ENCODE data around the gene VRK1. TPM values are rescaled to one million over a fixed set of nuclear protein-coding genes. Genes with fewer than 3 reads are reported as not detected.

Gene VRK1
- total and polyA plus RNA-seq, 8 donors = 1.2 to 45.7 (median 10.6) TPM; not detected in 1

DNA sequence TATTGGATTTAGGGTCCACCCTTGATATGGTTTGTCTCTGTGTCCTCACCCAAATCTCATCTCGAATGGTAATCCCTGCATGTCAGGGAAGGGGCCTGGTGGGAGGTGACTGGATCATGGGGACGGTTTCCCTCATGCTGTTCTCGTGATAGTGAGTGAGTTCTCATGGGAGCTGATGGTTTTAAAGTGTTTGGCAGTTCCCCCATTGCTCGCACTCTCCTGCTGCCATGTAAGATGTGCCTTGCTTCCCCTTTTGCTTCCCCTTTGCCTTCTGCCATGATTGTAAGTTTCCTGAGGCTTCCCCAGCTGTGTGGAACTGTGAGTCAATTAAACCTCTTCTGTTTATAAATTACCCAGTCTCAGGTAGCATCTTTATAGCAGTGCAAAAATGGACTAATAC is 118.3 kb downstream of the VRK1 start:
- DNase-seq = no peak
- no peak overlapping the region for H3K4me3 ChIP-seq
- no peaks in the 10 kb centered on the region for H3K27me3 ChIP-seq
- H3K27ac ChIP-seq = no peak overlapping the region
- H3K4me1 ChIP-seq = no peaks in the 10 kb centered on the region
- H3K36me3 ChIP-seq = no peaks in the 10 kb centered on the region
- intact Hi-C loops (cut with DNase I; ENCODE audit: low total_unique reads) = no loop called here
- TF ChIP-seq, protein P1, sequence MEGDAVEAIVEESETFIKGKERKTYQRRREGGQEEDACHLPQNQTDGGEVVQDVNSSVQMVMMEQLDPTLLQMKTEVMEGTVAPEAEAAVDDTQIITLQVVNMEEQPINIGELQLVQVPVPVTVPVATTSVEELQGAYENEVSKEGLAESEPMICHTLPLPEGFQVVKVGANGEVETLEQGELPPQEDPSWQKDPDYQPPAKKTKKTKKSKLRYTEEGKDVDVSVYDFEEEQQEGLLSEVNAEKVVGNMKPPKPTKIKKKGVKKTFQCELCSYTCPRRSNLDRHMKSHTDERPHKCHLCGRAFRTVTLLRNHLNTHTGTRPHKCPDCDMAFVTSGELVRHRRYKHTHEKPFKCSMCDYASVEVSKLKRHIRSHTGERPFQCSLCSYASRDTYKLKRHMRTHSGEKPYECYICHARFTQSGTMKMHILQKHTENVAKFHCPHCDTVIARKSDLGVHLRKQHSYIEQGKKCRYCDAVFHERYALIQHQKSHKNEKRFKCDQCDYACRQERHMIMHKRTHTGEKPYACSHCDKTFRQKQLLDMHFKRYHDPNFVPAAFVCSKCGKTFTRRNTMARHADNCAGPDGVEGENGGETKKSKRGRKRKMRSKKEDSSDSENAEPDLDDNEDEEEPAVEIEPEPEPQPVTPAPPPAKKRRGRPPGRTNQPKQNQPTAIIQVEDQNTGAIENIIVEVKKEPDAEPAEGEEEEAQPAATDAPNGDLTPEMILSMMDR (IDR thresholded peaks at IDR 0.05) = no peak
- TF ChIP-seq EP300 (IDR thresholded peaks at IDR 0.05) (no peak), POLR2AphosphoS5 (IDR thresholded peaks at IDR 0.05) (no peak), POLR2A (IDR thresholded peaks at IDR 0.05) (no peak)
- 87 to 98% (median 93%) methylated on average over 4 of the region's 4 CpGs for WGBS, 5 donors
- H3K9me3 ChIP-seq = peaks cover 0 to 23% (median 10%) of the 10 kb centered on the region in 4 donors

DNA sequence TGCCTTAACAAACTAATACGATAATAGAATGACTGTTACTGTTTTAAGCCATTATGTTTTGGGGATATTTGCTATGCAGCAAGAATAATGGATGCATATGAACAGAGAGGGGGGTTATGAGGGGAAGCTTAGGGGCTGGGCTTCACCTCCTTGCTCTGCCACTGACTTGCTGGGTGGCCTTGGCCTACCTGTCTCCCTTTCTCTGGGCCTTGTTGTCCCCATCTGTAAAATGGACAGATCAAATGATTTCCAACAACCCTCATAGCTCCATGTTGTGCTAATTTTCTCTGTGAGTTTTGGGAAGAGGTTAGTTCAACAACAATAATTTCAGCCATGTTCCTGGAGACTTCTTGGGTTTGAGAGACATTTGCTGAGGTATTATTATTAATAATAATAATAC is 119.6 kb downstream of the VRK1 start:
- peaks cover 0 to 28% (median 9%) of the 10 kb centered on the region in 4 donors for H3K9me3 ChIP-seq
- no peak for DNase-seq
- H3K36me3 ChIP-seq = no peaks in the 10 kb centered on the region
- no peak overlapping the region for H3K27ac ChIP-seq
- no peaks in the 10 kb centered on the region for H3K27me3 ChIP-seq
- WGBS, 5 donors = 90 to 100% (median 100%) methylated on average over 1 of the region's 1 CpG
- TF ChIP-seq POLR2A (IDR thresholded peaks at IDR 0.05) (no peak), POLR2AphosphoS5 (IDR thresholded peaks at IDR 0.05) (no peak)
- TF ChIP-seq, protein P1 (IDR thresholded peaks at IDR 0.05) = no peak
- no peaks in the 10 kb centered on the region for H3K4me1 ChIP-seq
- intact Hi-C loops (cut with DNase I; ENCODE audit: low total_unique reads) = no loop called here
- no peak overlapping the region for H3K4me3 ChIP-seq

DNA sequence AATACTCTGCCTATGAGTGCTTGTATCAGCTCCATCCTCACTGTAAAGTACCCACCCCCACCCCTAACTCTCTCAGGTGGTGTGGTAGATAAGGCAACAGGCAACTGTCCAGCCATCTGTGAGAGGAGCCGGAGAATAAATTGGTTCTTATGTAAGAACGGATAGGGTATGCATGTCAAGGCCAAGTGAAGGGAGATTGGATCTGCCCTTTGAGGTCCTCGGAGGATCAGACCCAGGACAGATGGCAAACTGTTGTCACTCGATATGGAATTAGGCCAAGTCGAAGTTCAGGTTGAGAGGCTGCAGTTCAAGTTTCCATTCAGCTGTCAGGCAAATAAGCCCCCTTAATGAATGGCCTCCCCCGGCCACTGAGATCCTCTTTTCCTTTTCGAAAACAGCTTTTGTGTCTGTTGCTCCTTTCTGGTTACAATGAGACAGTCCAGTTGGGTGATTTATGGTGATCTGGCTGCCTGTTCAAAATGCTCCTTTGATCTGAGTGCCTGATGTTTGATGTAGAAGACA is 120.3 kb downstream of the VRK1 start:
- 67 to 75% (median 72%) methylated on average over 7 of the region's 7 CpGs for WGBS, 5 donors
- TF ChIP-seq, protein P1 (IDR thresholded peaks at IDR 0.05) = no peak
- TF ChIP-seq POLR2AphosphoS5 (IDR thresholded peaks at IDR 0.05) (no peak), POLR2A (IDR thresholded peaks at IDR 0.05) (no peak), EP300 (IDR thresholded peaks at IDR 0.05) (no peak)
- H3K27me3 ChIP-seq = no peaks in the 10 kb centered on the region
- intact Hi-C loops (cut with DNase I; ENCODE audit: low total_unique reads) = no loop called here
- H3K27ac ChIP-seq = no peak overlapping the region
- H3K4me1 ChIP-seq = no peaks in the 10 kb centered on the region
- H3K9me3 ChIP-seq = peaks cover 0 to 32% (median 10%) of the 10 kb centered on the region in 4 donors
- H3K36me3 ChIP-seq = no peaks in the 10 kb centered on the region
- DNase-seq = no peak
- H3K4me3 ChIP-seq = no peak overlapping the region

DNA sequence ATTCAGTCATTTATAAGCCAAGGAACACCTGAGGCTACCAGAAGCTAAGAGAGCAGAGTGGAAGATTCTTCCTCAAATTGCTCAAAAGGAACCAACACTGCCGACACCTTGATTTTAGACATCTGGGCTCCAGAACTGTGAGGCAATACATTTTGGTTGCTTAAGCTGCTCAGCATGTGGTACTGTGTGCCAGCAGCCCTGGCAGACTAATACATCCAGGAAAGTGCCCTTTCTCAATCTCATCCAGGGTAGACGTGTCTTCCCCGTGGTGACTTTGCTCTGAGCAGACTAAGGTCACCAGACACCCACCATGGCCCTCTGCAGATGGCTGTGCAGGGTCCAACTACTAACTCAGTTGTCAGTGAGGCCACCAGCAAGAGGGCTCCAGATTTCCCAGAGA is 122.8 kb downstream of the VRK1 start:
- Histone ChIP-seq H3K4me1 (no peaks in the 10 kb centered on the region), H3K4me3 (no peak overlapping the region), H3K36me3 (no peaks in the 10 kb centered on the region), H3K9me3 (peaks cover 0 to 25% (median 9%) of the 10 kb centered on the region in 4 donors), H3K27ac (no peak overlapping the region), H3K27me3 (no peaks in the 10 kb centered on the region)
- intact Hi-C loops (cut with DNase I; ENCODE audit: low total_unique reads) = no loop called here
- DNase-seq = no peak
- TF ChIP-seq POLR2AphosphoS5 (IDR thresholded peaks at IDR 0.05) (no peak), POLR2A (IDR thresholded peaks at IDR 0.05) (no peak), EP300 (IDR thresholded peaks at IDR 0.05) (no peak)
- WGBS, 5 donors = 78 to 96% (median 87%) methylated on average over 3 of the region's 3 CpGs

DNA sequence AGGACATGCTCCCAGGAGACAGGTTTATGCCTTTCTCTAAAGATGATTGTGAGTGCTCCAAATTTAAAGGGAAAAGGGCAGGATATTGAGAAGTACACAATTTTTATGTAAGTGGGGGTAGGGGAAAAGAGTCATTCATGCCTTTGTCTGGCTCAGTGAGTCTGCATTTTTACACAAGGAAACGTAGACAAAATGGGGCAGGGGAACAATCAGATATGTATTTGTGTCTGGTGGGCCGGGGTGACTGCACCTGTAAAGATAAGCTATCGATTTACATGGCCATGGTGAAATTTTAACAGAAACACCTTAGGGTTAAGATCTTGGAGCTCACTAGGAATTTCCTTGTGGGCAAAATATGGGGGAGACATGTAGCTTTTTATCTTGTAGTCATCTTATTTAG is 123.6 kb downstream of the VRK1 start:
- TF ChIP-seq, protein P1 (IDR thresholded peaks at IDR 0.05) = no peak
- no peak for TF ChIP-seq EP300 (IDR thresholded peaks at IDR 0.05)
- TF ChIP-seq POLR2A (IDR thresholded peaks at IDR 0.05) = no peak
- no peak for TF ChIP-seq POLR2AphosphoS5 (IDR thresholded peaks at IDR 0.05)
- 30 to 64% (median 52%) methylated on average over 3 of the region's 3 CpGs for WGBS, 5 donors
- no peak overlapping the region for H3K27ac ChIP-seq
- no peaks in the 10 kb centered on the region for H3K27me3 ChIP-seq
- H3K4me3 ChIP-seq = no peak overlapping the region
- no peak for DNase-seq
- H3K36me3 ChIP-seq = no peaks in the 10 kb centered on the region
- intact Hi-C loops (cut with DNase I; ENCODE audit: low total_unique reads) = no loop called here
- peaks cover 0 to 25% (median 9%) of the 10 kb centered on the region in 4 donors for H3K9me3 ChIP-seq
- H3K4me1 ChIP-seq = no peaks in the 10 kb centered on the region

Measured in stomach (tissue), 9 donors.